Medulla oblongata (tissue), 1 donor: ENCODE measurements around the gene H2BW2.
"Not testable (repeated sequence)": the region's sequence is repeated elsewhere in the genome, so short reads cannot be mapped to it uniquely, and the experiment has no call there.

Experiments
- DNase-seq: peaks from one replicate; pipeline ENCODE4 v3.0.0-alpha.2; 2015; ENCODE audit errors: extremely low spot score

The H2BW2 gene

DNA sequence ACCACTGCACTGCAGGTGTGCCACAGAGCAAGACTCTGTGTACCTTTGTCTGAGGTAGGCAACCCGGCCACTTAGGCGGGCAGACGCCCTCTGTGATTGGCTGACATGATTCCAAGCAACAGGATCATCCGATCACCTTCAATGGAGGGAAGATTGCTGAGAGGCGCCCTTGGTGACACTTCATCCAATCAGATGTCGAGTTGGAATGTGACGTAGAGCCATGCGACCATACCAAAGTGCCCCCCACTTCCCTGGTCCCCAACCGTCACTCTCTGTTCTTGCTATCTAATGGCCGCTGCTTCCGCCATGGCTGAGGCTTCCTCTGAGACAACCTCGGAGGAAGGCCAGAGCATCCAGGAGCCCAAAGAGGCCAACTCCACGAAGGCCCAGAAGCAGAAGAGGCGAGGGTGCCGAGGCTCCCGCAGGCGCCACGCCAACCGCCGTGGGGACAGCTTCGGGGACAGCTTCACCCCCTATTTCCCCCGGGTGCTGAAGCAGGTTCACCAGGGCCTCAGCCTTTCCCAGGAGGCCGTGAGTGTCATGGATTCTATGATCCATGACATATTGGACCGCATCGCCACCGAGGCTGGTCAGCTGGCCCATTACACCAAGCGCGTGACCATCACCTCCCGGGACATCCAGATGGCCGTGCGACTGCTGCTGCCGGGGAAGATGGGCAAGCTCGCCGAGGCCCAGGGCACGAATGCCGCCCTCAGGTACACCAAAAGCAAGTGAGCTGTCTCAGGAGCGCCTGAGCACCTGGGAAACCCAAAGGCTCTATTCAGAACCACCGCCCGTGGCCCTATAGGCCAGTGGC lies at the start of gene H2BW2:
TSS of gene H2BW2 (plus strand) at position 268 of the 817 bp plus-strand sequence. CDS start at position 307, 39 bp downstream.
- no peak for DNase-seq

- no peak for DNase-seq
Measured at GRCh38 chrX:103999234-103999633, 40.5 kb upstream of the H2BW2 start.

DNA sequence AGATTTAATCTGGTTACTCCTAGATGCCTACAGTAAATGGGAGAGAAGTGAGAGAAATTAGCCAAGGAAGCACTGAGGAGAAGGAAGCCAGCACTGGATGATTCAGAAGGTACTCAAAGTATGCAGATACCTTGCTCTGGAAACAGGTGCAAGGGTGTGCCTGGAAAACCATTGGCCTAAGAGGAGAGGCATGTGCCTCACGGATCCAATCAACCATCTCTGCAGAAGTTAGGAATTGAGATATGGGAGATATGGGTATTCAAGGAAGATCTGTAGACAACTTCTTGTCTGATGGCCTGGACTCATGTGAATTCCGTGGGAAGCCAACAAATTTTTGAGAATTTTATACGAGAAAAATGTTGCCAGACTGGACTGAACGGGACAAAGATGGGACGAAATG lies 30.9 kb upstream of the H2BW2 start:
- DNase-seq = no peak

- DNase-seq = no peak
Measured at GRCh38 chrX:104013158-104013557, 26.6 kb upstream of the H2BW2 start.

DNA sequence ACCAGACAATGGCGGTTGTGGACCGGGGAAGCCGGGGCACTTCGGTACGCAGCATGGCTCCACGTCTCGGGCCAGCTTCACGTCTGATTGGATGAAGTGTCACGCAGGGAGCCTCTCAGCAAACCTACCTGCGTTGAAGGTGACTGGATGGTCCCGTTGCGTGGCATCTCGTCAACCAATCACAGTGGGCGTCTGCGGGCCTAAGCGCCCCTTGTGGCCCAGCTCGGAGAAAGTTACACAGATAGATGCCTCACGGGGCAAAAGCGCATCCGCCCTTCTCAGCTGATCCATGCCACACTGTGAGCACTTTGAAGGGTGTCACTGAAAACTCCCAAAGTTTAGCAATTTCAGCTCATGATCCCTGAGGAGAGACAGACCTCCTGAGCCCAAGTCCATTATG lies 26.1 kb upstream of the H2BW2 start, which contains the start of gene H2BW1:
TSS of gene H2BW1 (minus strand) at position 103 of the 400 bp plus-strand sequence. CDS start 132 bp downstream, outside the sequence.
- no peak for DNase-seq

- not testable (repeated sequence) for DNase-seq
Measured at GRCh38 chrX:104015576-104015975, 24.2 kb upstream of the H2BW2 start.

GRCh38 chrX:104018126-104018525 lies 21.6 kb upstream of the H2BW2 start:
- no peak for DNase-seq

- DNase-seq = no peak
Measured at GRCh38 chrX:104041003-104041402, 1.2 kb downstream of the H2BW2 start.

- DNase-seq = no peak
Measured at GRCh38 chrX:104045642-104046041, 5.9 kb downstream of the H2BW2 start.

GRCh38 chrX:104047171-104047570 lies 7.4 kb downstream of the H2BW2 start:
- no peak for DNase-seq

DNA sequence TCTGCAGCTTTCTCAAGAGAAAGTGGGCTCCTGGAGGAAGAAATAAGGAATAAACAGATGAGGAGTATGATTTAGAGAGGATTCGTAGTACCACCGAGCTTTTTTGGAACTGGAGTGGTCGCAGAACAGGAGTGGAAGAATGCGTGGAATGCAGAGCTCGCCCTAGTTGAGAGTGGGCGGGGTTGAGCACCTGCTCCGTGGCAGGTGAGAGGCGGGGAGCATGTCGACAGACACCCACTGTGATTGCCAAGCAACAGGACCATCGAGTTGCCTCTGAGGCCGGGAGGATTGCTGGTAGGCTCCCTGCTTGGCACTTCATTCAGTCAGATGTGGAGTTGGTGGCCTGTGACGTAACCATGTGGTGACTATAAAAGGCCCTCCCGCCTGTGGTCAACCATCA lies 15.2 kb downstream of the H2BW2 start:
- DNase-seq = not testable (repeated sequence)

DNA sequence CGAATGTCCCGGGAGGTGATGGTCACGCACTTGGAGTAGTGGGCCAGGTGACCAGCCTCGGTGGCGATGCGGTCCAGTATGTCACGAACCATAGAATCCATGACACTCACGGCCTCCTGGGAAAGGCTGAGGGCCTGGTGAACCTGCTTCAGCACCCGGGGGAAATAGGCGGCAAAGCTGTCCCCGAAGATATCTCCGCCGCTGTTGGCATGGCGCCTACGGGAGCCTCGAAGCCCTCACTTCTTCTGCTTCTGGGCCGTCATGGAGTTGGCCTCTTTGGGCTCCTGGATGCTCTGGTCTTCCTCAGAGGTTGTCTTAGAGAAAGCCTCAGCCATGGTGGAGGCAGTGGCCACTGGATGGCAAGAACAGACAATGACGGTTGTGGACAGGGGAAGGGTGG lies 22.9 kb downstream of the H2BW2 start:
- not testable (repeated sequence) for DNase-seq

DNA sequence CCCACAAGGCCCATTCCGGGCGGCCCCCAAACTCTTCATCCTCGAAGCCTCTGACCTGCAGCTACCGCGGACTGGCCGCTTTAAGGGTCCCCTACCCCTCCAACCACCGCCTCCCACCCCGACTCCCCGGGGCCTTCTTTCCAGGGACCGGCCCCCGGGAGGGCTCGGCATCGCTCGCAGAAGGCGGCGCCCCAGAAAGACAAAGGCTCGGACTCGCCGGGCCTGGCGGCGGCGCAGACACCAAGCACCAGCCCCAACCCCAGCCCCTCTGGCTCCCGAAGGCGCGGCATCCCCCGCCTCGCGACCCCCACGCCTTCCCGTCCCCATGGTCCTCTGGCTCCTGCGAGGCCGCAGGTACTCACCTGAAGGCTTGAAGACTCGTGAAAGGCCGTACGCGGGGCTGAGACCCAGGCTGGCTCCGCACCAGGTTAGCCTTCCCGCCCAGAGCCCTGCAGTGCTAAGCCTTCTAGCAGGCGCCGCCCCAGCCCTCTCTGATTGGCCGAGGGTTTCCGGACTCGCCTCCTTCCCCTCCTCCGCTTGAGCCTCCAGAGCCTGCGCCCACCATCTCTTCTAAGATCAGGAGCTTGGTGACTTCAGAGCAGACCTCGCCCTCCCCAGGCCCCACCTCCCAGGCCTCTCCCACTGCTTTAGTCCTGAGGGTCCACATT lies 36.2 kb downstream of the H2BW2 start, which contains the start of gene TMSB15C:
TSS of gene TMSB15C (minus strand) at position 459 of the 668 bp plus-strand sequence.
- DNase-seq = not testable (repeated sequence)

- DNase-seq = not testable (repeated sequence)
Measured at GRCh38 chrX:104077854-104078253, 38.1 kb downstream of the H2BW2 start.

DNA sequence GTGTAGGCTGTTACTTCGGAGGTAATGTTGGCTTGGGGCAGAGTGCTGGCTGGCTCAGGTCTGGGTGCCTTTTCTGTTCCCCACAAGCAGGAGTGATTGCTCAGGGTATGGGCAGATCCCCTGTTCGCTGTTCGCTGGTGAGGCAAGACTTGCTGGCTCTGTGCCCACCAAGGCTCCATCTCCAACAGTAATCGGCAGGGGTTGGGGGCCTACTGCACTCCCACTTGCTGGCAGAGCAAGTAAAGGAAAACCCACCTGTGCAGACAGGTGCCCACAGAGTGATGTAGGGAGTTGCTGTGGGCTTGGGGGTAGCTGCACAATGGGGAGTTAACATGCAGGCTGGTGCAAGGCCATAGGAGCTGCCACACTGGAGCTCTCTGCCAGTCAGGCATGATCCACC lies 44.3 kb downstream of the H2BW2 start:
- no peak for DNase-seq

- DNase-seq = no peak
Measured at GRCh38 chrX:104084534-104085277, 45.0 kb downstream of the H2BW2 start.

GRCh38 chrX:104085477-104085876 lies 45.7 kb downstream of the H2BW2 start:
- DNase-seq = no peak

- no peak for DNase-seq
Measured at GRCh38 chrX:104085919-104086318, 46.2 kb downstream of the H2BW2 start.
